SIG-M5 treated with dmso at 0.1 percent for 504 hours (cell line): ENCODE results near the gene COLEC12.

ENCODE experiments used
- DNase-seq: peaks from one replicate; lab custom pipeline; 2025; ENCODE audit not compliant: unreplicated experiment; lab: John Stamatoyannopoulos, UW

COLEC12 gene

GRCh38 chr18:500632-501405, at the start of gene COLEC12:
Gene COLEC12, minus strand, starts transcription at chr18:500701. Its CDS starts 187 bp downstream, at chr18:500514.
- DNase-seq, result no peak

GRCh38 chr18:549967-550366, 49.5 kb upstream of the COLEC12 start:
- no peak for DNase-seq

- no peak for DNase-seq
Measured at GRCh38 chr18:543447-544078, 43.1 kb upstream of the COLEC12 start.

GRCh38 chr18:533995-534601, 33.6 kb upstream of the COLEC12 start:
- DNase-seq, result no peak

GRCh38 chr18:532632-533031, 32.1 kb upstream of the COLEC12 start:
- no peak for DNase-seq

GRCh38 chr18:532018-532417, 31.5 kb upstream of the COLEC12 start:
- DNase-seq, result no peak

GRCh38 chr18:527146-527545, 26.6 kb upstream of the COLEC12 start:
- no peak for DNase-seq

- DNase-seq, result no peak
Measured at GRCh38 chr18:526681-527080, 26.2 kb upstream of the COLEC12 start.

GRCh38 chr18:525036-525797, 24.7 kb upstream of the COLEC12 start:
- no peak for DNase-seq

GRCh38 chr18:524466-524865, 24.0 kb upstream of the COLEC12 start:
- no peak for DNase-seq

- DNase-seq, result no peak
Measured at GRCh38 chr18:523561-523960, 23.1 kb upstream of the COLEC12 start.

GRCh38 chr18:519019-519879, 18.7 kb upstream of the COLEC12 start:
- peak; percentile 52 for DNase-seq

GRCh38 chr18:518081-518480, 17.6 kb upstream of the COLEC12 start:
- no peak for DNase-seq

GRCh38 chr18:515838-516237, 15.3 kb upstream of the COLEC12 start:
- DNase-seq, result no peak

GRCh38 chr18:515156-515815, 14.8 kb upstream of the COLEC12 start:
- no peak for DNase-seq

- no peak for DNase-seq
Measured at GRCh38 chr18:513826-514530, 13.5 kb upstream of the COLEC12 start.

- no peak for DNase-seq
Measured at GRCh38 chr18:512957-513356, 12.5 kb upstream of the COLEC12 start.

GRCh38 chr18:508835-509234, 8.3 kb upstream of the COLEC12 start:
- no peak for DNase-seq

GRCh38 chr18:507636-508035, 7.1 kb upstream of the COLEC12 start:
- DNase-seq, result no peak
